Effector memory CD4-positive, alpha-beta T cell (primary cell): ENCODE data around the gene CMSS1.

Experiments
- DNase-seq, 3 donors: peaks; one replicate each; pipeline ENCODE4 v3.0.0-alpha.2; 2020
- H3K27ac ChIP-seq: 2 replicates; pipeline ENCODE4 v1.7.0; 2013; ENCODE audit warnings: mild to moderate bottlenecking, low read length, moderate library complexity; ENCODE audit not compliant: insufficient read depth, poor library complexity, severe bottlenecking
- H3K27me3 ChIP-seq: replicated peaks from 2 replicates; pipeline ENCODE4 v1.7.0; 2013; ENCODE audit warnings: mild to moderate bottlenecking, low read length; ENCODE audit not compliant: insufficient read depth, control insufficient read depth, poor library complexity, severe bottlenecking
- H3K36me3 ChIP-seq: 2 replicates; pipeline ENCODE4 v1.7.0; 2013; ENCODE audit warnings: mild to moderate bottlenecking, low read length, moderate library complexity; ENCODE audit not compliant: control insufficient read depth, insufficient read depth
- H3K4me1 ChIP-seq: 2 replicates; pipeline ENCODE4 v1.7.0; 2013; ENCODE audit warnings: low read length, mild to moderate bottlenecking; ENCODE audit not compliant: control insufficient read depth, insufficient read depth, poor library complexity, severe bottlenecking
- H3K4me3 ChIP-seq: 2 replicates; pipeline ENCODE4 v1.7.0; 2013; ENCODE audit warnings: low read length, low read depth, mild to moderate bottlenecking; ENCODE audit not compliant: insufficient read depth, poor library complexity, severe bottlenecking
- H3K9me3 ChIP-seq: 2 replicates; pipeline ENCODE4 v1.7.0; 2013; ENCODE audit warnings: mild to moderate bottlenecking, low read length, moderate library complexity; ENCODE audit not compliant: control insufficient read depth

CMSS1 gene

GRCh38 chr3:99862208-99862607, 44.5 kb downstream of the CMSS1 start:
- Histone ChIP-seq H3K27ac (no peak overlapping the region), H3K36me3 (no peaks in the 10 kb centered on the region), H3K27me3 (no peaks in the 10 kb centered on the region), H3K4me1 (no peaks in the 10 kb centered on the region), H3K9me3 (no peaks in the 10 kb centered on the region), H3K4me3 (no peak overlapping the region)
- DNase-seq, result no peak

- H3K4me3 ChIP-seq, result no peak overlapping the region
- H3K27me3 ChIP-seq, result no peaks in the 10 kb centered on the region
- no peaks in the 10 kb centered on the region for H3K36me3 ChIP-seq
- no peaks in the 10 kb centered on the region for H3K9me3 ChIP-seq
- H3K27ac ChIP-seq, result no peak overlapping the region
- no peaks in the 10 kb centered on the region for H3K4me1 ChIP-seq
- no peak for DNase-seq
These were observed 45.3 kb downstream of the CMSS1 start for GRCh38 chr3:99863002-99863401.

GRCh38 chr3:99863588-99863987, 45.9 kb downstream of the CMSS1 start:
- no peak overlapping the region for H3K27ac ChIP-seq

GRCh38 chr3:99864289-99864688, 46.6 kb downstream of the CMSS1 start:
- Histone ChIP-seq H3K4me3 (no peak overlapping the region), H3K4me1 (no peaks in the 10 kb centered on the region), H3K9me3 (no peaks in the 10 kb centered on the region), H3K27ac (no peak overlapping the region), H3K27me3 (no peaks in the 10 kb centered on the region), H3K36me3 (no peaks in the 10 kb centered on the region)
- no peak for DNase-seq

More at GRCh38 chr3:99863588-99863987, 45.9 kb downstream of the CMSS1 start:
- DNase-seq, result no peak
- Histone ChIP-seq H3K27me3 (no peaks in the 10 kb centered on the region), H3K9me3 (no peaks in the 10 kb centered on the region), H3K36me3 (no peaks in the 10 kb centered on the region), H3K4me3 (no peak overlapping the region), H3K4me1 (no peaks in the 10 kb centered on the region)

- Histone ChIP-seq H3K27ac (no peak overlapping the region), H3K36me3 (no peaks in the 10 kb centered on the region), H3K9me3 (no peaks in the 10 kb centered on the region), H3K4me1 (no peaks in the 10 kb centered on the region), H3K4me3 (no peak overlapping the region), H3K27me3 (no peaks in the 10 kb centered on the region)
- no peak for DNase-seq
These were observed 47.7 kb downstream of the CMSS1 start for GRCh38 chr3:99865321-99865720.

- DNase-seq, result no peak
- Histone ChIP-seq H3K9me3 (no peaks in the 10 kb centered on the region), H3K27me3 (no peaks in the 10 kb centered on the region), H3K4me1 (no peaks in the 10 kb centered on the region), H3K4me3 (no peak overlapping the region), H3K36me3 (no peaks in the 10 kb centered on the region), H3K27ac (no peak overlapping the region)
These were observed 48.6 kb downstream of the CMSS1 start for GRCh38 chr3:99866261-99866761.

GRCh38 chr3:99867594-99868310, 50.1 kb downstream of the CMSS1 start:
- Histone ChIP-seq H3K27ac (no peak overlapping the region), H3K9me3 (no peaks in the 10 kb centered on the region), H3K4me3 (no peak overlapping the region), H3K4me1 (no peaks in the 10 kb centered on the region), H3K36me3 (no peaks in the 10 kb centered on the region), H3K27me3 (no peaks in the 10 kb centered on the region)
- DNase-seq, result no peak

GRCh38 chr3:99868311-99868646, 50.6 kb downstream of the CMSS1 start:
- no peak for DNase-seq
- Histone ChIP-seq H3K27me3 (no peaks in the 10 kb centered on the region), H3K9me3 (no peaks in the 10 kb centered on the region), H3K27ac (no peak overlapping the region), H3K4me3 (no peak overlapping the region), H3K4me1 (no peaks in the 10 kb centered on the region), H3K36me3 (no peaks in the 10 kb centered on the region)

- Histone ChIP-seq H3K4me3 (no peak overlapping the region), H3K36me3 (no peaks in the 10 kb centered on the region), H3K27me3 (no peaks in the 10 kb centered on the region), H3K4me1 (no peaks in the 10 kb centered on the region), H3K27ac (no peak overlapping the region), H3K9me3 (no peaks in the 10 kb centered on the region)
- no peak for DNase-seq
These were observed 52.0 kb downstream of the CMSS1 start for GRCh38 chr3:99869621-99870020.

- Histone ChIP-seq H3K4me3 (no peak overlapping the region), H3K4me1 (no peaks in the 10 kb centered on the region), H3K36me3 (no peaks in the 10 kb centered on the region), H3K27me3 (no peaks in the 10 kb centered on the region), H3K9me3 (no peaks in the 10 kb centered on the region), H3K27ac (no peak overlapping the region)
- DNase-seq, result no peak
These were observed 53.0 kb downstream of the CMSS1 start for GRCh38 chr3:99870712-99871111.
